ENCODE measurements around the gene MX2.

MX2 gene

GRCh38 chr21:41369920-41370839, 8.4 kb downstream of the MX2 start:
- in situ Hi-C loops (cut with HindIII; ENCODE audit: low pct_unique_long_range_greater_than_20kb, low sequenced_read_pairs), result no loop called here
- no peak for DNase-seq (ENCODE audit: low read depth in 1 of 2, low spot score in 1 of 2)
- TF ChIP-seq JUND (IDR thresholded peaks at IDR 0.05; ENCODE audit: low read depth), result no peak

- no peak for TF ChIP-seq JUND (IDR thresholded peaks at IDR 0.05; ENCODE audit: low read depth)
- no peak for DNase-seq (ENCODE audit: low read depth in 1 of 2, low spot score in 1 of 2)
- in situ Hi-C loops (cut with HindIII; ENCODE audit: low pct_unique_long_range_greater_than_20kb, low sequenced_read_pairs), result no loop called here
Observed at GRCh38 chr21:41370840-41371684, 9.2 kb downstream of the MX2 start.

GRCh38 chr21:41371685-41372030, 9.8 kb downstream of the MX2 start:
- in situ Hi-C loops (cut with HindIII; ENCODE audit: low pct_unique_long_range_greater_than_20kb, low sequenced_read_pairs), result no loop called here
- no peak for DNase-seq (ENCODE audit: low read depth in 1 of 2, low spot score in 1 of 2)

GRCh38 chr21:41373253-41373652, 11.4 kb downstream of the MX2 start:
- no peak for TF ChIP-seq JUND (IDR thresholded peaks at IDR 0.05; ENCODE audit: low read depth)
- in situ Hi-C loops (cut with HindIII; ENCODE audit: low pct_unique_long_range_greater_than_20kb, low sequenced_read_pairs), result no loop called here
- no peak for DNase-seq (ENCODE audit: low read depth in 1 of 2, low spot score in 1 of 2)

More at GRCh38 chr21:41371685-41372030, 9.8 kb downstream of the MX2 start:
- TF ChIP-seq JUND (IDR thresholded peaks at IDR 0.05; ENCODE audit: low read depth), result no peak

GRCh38 chr21:41373763-41374162, 11.9 kb downstream of the MX2 start:
- in situ Hi-C loops (cut with HindIII; ENCODE audit: low pct_unique_long_range_greater_than_20kb, low sequenced_read_pairs), result no loop called here
- no peak for TF ChIP-seq JUND (IDR thresholded peaks at IDR 0.05; ENCODE audit: low read depth)
- DNase-seq (ENCODE audit: low read depth in 1 of 2, low spot score in 1 of 2), result no peak

- no peak for DNase-seq (ENCODE audit: low read depth in 1 of 2, low spot score in 1 of 2)
- no peak for TF ChIP-seq JUND (IDR thresholded peaks at IDR 0.05; ENCODE audit: low read depth)
- in situ Hi-C loops (cut with HindIII; ENCODE audit: low pct_unique_long_range_greater_than_20kb, low sequenced_read_pairs), result no loop called here
Observed at GRCh38 chr21:41374177-41374712, 12.4 kb downstream of the MX2 start.

- in situ Hi-C loops (cut with HindIII; ENCODE audit: low pct_unique_long_range_greater_than_20kb, low sequenced_read_pairs), result no loop called here
- DNase-seq (ENCODE audit: low read depth in 1 of 2, low spot score in 1 of 2), result no peak
- no peak for TF ChIP-seq JUND (IDR thresholded peaks at IDR 0.05; ENCODE audit: low read depth)
Observed at GRCh38 chr21:41374867-41375533, 13.2 kb downstream of the MX2 start.

GRCh38 chr21:41375875-41376274, 14.0 kb downstream of the MX2 start:
- DNase-seq (ENCODE audit: low read depth in 1 of 2, low spot score in 1 of 2), result no peak
- TF ChIP-seq JUND (IDR thresholded peaks at IDR 0.05; ENCODE audit: low read depth), result no peak
- in situ Hi-C loops (cut with HindIII; ENCODE audit: low pct_unique_long_range_greater_than_20kb, low sequenced_read_pairs), result no loop called here

GRCh38 chr21:41377715-41378114, 15.9 kb downstream of the MX2 start:
- TF ChIP-seq JUND (IDR thresholded peaks at IDR 0.05; ENCODE audit: low read depth), result no peak
- DNase-seq (ENCODE audit: low read depth in 1 of 2, low spot score in 1 of 2), result no peak
- in situ Hi-C loops (cut with HindIII; ENCODE audit: low pct_unique_long_range_greater_than_20kb, low sequenced_read_pairs), result no loop called here

- no peak for TF ChIP-seq JUND (IDR thresholded peaks at IDR 0.05; ENCODE audit: low read depth)
- DNase-seq (ENCODE audit: low read depth in 1 of 2, low spot score in 1 of 2), result no peak
- in situ Hi-C loops (cut with HindIII; ENCODE audit: low pct_unique_long_range_greater_than_20kb, low sequenced_read_pairs), result no loop called here
Observed at GRCh38 chr21:41378849-41379248, 17.0 kb downstream of the MX2 start.

GRCh38 chr21:41379901-41380300, 18.1 kb downstream of the MX2 start:
- no peak for TF ChIP-seq JUND (IDR thresholded peaks at IDR 0.05; ENCODE audit: low read depth)
- no peak for DNase-seq (ENCODE audit: low read depth in 1 of 2, low spot score in 1 of 2)
- in situ Hi-C loops (cut with HindIII; ENCODE audit: low pct_unique_long_range_greater_than_20kb, low sequenced_read_pairs), result no loop called here

- no peak for TF ChIP-seq JUND (IDR thresholded peaks at IDR 0.05; ENCODE audit: low read depth)
- in situ Hi-C loops (cut with HindIII; ENCODE audit: low pct_unique_long_range_greater_than_20kb, low sequenced_read_pairs), result no loop called here
- DNase-seq (ENCODE audit: low read depth in 1 of 2, low spot score in 1 of 2), result no peak
Observed at GRCh38 chr21:41381731-41382130, 19.9 kb downstream of the MX2 start.
